ENCODE data around the gene SLC39A8.
A peak's percentile ranks its signal among the peaks of the same experiment; 100 is the strongest.
"Not testable (repeated sequence)": the region's sequence is repeated elsewhere in the genome, so short reads cannot be mapped to it uniquely, and the experiment has no call there.

Gene SLC39A8

DNA sequence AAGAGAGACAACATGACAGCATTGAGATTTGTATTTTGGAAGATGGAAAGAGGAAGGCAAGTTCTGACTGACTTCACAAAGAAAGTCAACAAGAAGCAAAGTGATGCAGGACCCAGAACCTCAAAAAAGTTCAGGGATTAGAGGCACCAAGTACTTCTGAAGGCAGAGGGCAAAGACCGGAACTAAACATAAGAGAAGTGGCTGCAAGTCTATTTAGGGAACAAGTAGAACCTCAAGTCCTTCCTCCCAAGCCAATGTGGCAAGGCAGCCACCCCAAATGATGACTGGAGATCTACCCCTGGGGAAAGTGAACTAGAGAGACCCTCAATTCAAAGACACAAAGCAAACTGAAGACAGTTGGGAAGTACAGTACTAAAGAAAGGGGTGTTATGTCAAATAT lies 46.6 kb downstream of the SLC39A8 start:
- no peak for DNase-seq

- DNase-seq = no peak
These were observed 50.0 kb downstream of the SLC39A8 start for GRCh38 chr4:102295153-102295862.

DNA sequence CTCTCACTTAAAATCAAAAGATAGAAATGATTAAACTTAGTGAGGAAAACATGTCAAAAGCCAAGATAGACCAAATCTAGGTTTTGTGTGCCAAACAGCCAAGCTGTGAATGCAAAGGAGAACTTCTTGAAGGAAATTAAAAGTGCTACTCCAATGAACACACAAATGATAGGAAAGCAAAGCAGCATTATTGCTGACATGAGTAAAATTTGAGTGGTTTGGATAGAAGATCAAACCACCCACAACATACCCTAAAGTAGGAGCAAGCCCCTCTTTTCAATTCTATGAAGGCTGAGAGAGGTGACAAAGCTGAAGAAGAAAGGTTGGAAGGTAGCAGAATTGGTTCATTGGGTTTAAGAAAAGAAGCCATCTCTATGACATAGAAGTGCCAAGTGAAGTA lies 56.8 kb downstream of the SLC39A8 start:
- DNase-seq = no peak

DNA sequence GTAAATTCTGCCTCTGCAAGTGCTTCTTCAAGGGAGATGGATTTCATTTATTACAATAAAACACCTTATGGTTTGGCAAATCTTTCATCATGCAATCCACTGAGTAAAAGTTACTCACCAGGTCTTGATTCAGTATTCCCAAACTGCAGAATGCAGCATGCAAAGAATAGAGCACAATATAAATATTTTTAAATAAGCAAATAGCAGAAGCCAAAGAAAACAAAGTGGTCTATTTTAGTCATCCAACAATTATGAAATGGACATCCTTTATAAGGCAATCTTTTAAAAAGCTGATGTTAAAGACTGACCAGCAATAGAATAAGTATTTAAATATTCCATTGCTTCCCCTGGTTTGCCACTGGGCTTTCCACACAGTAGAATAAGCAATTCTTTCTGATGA lies 59.5 kb downstream of the SLC39A8 start:
- no peak for DNase-seq

DNA sequence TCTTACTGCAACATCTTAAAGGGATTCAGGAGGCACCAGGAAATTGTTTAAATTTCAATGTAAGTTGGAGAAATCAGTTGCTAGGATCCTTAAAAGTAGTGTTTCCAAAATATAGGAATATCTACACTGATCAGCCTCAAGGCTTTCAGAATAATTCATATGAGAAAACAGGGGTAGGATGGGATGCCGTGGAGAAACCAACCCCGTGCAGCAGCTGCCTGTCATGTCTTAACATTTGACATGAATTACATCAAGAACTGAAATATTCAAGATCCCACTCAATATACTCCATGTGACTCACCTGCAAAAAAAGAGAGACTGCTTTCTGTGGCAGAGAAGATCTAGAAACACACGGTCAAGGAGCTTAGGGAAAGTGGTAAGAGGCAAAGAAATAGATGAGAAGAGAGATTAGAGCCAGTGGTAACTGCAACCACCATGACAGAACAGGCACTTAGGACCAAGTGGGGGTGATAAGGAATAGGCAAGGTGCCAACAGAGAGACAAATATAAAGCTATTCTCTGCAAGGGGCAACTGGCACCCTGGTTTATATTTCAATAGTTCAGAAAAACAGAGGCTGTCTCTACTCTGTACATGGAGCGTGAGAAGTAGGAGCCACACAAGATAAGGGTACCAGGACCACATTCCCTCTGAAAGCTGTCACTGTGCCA lies 64.0 kb downstream of the SLC39A8 start:
- DNase-seq = no peak

DNA sequence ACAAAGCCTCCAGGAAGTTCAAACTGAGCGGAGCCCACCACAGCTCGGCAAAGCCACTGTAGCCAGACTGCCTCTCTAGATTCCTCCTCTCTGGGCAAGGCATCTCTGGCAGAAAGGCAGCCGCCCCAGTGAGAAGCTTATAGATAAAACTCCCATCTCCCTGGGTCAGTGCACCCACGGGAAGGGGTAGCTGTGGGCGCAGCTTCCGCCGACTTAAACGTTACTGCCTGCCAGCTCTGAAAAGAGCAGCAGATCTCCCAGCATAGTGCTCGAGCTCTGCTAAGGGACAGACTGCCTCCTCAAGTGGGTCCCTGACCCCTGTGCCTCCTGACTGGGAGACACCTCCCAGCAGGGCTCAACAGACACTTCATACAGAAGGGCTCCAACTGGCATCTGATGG lies 72.0 kb downstream of the SLC39A8 start:
- DNase-seq = not testable (repeated sequence)

GRCh38 chr4:102272318-102272717 lies 73.0 kb downstream of the SLC39A8 start:
- DNase-seq = no peak

DNA sequence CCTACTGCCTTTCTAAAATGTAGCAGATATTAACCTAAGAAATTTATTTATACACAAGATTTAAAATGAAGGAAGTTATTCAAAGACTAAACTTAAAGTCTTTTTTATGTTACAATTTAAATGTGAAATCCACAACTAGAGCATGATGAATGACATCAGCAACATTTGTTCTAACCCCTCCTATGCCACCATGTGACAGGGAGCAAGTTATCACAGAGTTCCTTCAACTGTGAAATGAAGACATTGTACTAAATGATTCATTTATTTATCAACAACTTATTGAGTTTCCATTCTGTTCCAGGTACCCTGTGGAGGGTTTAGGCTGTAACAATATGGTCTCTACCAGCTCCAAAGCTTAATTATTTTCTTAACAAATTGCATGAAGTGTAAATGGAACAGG lies 76.9 kb downstream of the SLC39A8 start:
- no peak for DNase-seq

DNA sequence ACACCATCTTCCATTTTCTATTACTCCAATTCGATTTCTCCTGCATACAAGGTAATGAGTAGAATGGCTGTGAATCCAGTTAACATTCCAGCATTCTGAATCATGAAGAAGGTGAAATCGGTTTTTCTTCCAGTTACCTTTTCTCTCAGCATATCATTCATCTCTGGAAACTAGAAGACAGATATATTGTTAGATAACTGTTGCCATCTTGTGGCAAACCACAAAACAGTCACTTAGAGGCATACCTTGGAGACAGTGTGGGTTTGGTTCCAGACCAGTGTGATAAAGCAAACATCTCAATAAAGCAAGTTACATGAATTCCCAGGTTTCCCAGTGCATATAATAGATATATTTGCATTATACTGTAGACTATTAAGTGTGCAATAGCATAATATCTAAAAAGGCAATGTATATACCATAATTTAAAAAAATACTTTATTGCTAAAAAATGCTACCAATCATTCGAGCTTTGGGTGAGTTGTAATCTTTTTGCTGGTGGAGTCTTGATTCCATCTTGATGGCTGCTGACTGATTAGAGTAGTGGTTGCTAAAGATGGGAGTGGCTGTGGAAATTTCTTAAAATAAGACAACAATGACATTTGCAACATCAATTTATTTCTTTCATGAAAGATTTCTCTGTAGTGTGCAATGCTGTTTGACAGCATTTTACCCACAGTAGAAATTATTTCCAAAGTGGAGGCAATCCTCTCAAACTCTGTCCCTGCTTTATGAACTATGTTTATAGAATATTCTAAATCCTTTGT lies 82.1 kb downstream of the SLC39A8 start:
- DNase-seq = no peak

DNA sequence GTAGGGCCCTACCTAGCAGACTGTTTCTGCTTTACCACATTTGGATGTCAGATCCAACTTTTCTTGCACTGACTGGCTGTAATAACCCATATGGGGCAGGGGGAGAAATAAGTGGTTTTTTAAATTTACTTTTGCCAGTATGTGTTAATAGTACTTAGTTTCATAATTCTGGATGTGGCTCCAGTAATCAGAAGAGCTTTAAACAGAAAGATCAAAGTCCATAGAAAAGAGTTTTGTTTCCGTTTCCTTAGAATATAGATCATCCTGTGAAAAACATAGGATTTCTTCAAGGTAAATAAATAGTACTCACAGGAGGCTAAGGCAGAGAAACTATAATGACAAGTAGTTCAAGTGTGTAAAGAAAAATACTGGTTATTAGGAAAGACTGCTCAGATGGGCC lies 85.6 kb downstream of the SLC39A8 start:
- no peak for DNase-seq

- peak; percentile 3 for DNase-seq
These were observed 86.2 kb downstream of the SLC39A8 start for GRCh38 chr4:102259081-102259480.

DNA sequence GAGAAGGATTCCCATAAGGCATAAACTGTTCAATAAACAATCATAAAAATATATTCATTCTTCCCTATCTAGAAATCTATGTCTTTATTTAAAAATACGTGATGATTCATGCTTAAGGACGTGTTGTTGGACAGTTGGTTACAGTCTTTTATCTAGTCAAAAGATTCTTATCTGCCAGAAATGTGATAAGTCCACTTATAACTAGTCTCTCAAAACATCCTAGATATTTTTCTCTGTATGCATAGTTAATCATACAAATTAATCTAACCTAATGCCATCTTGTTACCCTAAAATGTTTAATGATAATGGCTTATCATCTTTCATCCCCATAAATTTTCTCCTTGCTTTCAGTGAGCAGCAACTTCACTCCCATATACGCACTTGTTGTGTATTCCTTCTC lies 89.0 kb downstream of the SLC39A8 start:
- DNase-seq = no peak

DNA sequence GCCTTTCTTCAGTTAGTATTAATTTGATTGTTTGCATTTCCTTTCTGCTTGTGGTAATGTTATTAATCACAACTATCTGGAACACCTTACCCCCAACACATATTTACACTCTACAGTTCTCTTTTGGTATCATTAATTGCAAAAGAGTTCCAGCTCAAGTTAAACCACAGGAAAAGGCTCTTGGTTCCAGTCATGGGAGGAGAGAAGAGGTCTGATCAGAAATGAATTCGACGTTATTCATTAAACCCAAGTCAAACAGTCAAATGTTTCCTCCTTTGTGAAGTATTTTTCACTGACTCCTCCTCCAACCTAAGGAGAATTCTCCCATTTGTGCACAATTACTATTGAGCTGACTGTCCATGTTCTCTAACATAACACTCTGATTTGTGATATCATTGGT lies 91.4 kb downstream of the SLC39A8 start:
- no peak for DNase-seq

DNA sequence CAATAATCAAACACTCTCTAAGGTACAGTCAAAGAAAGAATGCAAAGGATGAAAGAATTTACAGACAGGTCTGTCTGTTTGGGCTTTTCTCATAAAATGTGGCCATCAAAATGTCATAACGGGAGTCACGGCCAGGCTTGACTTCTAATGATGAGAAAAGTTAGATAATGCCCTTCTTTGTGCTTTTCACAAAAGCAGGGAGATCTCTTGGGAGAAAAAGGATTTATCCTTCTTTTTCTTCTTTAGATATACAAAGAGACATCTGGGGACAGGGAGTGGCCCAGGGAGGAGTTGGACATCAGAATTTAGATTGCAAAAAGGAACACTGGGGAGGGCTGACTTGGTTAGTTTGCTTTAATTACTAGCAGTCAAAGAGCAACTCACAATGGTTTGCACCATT lies 93.1 kb downstream of the SLC39A8 start:
- no peak for DNase-seq

GRCh38 chr4:102250341-102250740 lies 94.9 kb downstream of the SLC39A8 start:
- DNase-seq = no peak

GRCh38 chr4:102247041-102247440 lies 98.2 kb downstream of the SLC39A8 start:
- DNase-seq = no peak

GRCh38 chr4:102246416-102246815 lies 98.9 kb downstream of the SLC39A8 start:
- DNase-seq = no peak

DNA sequence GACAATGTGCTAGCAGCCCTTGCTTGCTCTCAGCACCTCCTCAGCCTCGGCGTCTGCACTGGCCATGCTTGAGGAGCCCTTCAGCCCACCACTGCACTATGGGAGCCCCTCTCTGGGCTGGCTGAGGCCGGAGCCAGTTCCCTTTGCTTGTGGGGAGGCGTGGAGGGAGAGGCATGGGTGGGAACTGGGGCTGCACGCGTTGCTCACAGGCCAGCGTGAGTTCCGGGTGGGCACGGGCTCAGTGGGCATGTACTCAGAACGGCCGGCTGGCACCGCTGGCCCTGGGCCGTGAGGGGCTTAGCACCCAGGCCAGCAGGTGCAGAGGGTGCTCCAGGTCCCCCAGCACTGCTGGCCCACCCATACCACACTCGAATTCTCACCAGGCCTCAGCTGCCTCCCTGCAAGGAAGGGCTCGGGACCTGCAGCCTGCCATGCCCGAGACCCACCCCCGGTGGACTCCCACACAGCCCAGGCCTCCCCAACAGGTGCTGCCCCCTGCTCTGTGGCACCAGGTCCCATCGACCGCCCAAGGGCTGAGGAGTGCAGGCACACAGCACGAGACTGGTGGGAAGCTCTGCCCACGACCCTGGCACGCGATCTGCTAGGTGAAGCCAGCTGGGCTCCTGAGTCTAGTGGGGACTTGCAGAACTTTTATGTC lies 100.3 kb downstream of the SLC39A8 start:
- DNase-seq = no peak

- not testable (repeated sequence) for DNase-seq
These were observed 102.0 kb downstream of the SLC39A8 start for GRCh38 chr4:102243296-102243695.

GRCh38 chr4:102234243-102234838 lies 110.9 kb downstream of the SLC39A8 start:
- no peak for DNase-seq

DNA sequence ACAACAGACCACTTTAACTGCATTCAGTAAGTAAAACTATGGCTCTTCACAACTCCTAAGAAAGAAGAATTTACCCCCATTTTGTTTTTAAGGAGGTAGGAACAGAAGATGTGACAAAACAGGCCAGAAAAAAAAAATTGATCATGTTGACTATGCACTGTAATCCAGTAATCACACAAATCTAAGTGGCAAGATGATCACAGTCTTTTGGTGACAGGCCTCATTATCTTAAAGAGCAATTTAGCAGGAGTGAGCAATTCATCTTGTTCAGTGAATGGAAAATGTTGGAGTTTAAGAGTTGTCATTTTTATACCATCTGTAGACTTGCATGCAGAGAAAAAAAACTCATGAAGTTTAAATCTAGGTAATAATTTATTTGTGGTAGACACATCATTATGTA lies 115.1 kb downstream of the SLC39A8 start:
- no peak for DNase-seq

DNA sequence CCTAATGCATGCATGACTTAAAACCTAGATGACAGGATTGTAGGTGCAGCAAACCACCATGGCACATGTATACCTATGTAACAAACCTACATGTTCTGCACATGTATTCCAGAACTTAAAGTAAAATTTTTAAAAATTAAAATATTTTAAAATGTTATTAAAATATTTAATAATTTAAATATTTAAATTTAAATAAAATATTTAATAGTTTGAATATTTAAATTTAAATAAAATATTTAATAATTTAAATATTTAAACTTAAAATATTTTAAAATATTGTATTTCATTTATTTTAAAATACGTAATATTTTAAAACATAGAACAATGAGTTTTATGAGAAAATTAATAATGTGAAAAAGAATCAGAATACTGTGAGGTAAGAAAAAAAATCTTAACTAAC lies 117.9 kb downstream of the SLC39A8 start:
- DNase-seq = no peak

DNA sequence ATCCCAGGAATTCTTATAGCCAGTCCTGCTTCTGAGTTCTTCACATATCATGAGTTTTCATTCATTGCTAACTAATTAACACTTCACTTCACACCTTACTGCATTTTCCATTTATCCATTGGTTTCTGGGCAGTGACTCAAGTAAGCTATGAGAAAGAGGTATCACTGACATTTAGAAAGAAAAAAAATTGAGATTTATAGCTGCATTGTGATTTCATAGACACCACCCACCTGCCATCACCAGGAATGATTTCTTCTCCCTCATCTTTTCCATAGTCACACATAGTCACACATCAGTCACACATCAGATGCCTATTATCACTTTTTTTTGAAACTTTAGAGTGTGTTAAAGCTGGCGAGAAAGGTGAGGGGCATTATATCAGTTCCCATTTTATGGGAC lies 121.8 kb downstream of the SLC39A8 start:
- no peak for DNase-seq

Measured in T1000 (cell line).